HG02623 (cell line): ENCODE results near the gene ALDH4A1.

Experiments
- ATAC-seq: cut with Tn5 transposase; IDR thresholded peaks from one replicate; pipeline ENCODE4 v1.9.1; 2021; ENCODE audit warnings: moderate library complexity; ENCODE audit not compliant: unreplicated experiment

Gene ALDH4A1

DNA sequence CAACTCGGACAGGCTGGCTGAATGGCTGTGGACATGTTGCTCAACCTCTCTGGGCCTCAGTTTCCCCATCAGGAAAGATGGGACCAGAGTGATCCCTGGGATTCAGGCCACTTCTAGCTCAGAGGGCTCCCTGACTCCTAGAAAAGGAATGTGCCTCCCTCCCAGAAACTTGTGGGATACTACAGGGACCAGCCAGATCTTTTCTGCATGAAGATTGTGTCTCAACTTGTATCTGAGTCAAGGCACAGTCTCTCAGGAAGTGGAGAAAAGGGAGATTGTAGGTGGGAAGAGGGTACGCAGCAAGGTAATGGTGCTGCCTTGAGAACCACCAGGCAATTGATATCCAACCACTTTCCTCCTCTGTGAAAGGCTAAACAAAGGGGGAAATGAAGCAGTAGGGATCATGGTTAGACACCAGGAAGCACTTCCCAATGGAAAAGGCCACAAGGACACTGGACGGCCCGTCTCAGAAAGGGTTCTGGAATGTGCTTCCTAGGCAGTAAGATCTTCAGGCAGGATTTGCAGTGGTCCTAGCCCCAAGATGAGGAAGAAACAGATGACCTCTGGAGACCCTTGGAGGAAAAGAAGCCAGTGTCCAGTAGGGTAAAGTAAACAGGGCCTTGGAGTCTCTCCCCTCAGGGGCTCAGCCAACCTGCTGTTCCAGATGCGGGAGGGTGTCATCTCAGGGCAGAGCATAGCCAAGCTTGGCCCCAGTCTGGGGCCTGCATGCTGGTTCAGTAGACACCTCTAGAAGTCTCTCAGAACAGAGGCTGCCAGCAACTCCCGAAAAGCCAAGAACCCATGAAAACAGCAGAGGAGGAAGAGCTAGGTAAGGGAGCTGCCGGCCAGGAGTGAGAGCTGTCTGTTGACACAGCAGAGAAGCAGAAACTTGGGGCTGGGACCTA, 37.3 kb upstream of the ALDH4A1 start:
- no peak for ATAC-seq

DNA sequence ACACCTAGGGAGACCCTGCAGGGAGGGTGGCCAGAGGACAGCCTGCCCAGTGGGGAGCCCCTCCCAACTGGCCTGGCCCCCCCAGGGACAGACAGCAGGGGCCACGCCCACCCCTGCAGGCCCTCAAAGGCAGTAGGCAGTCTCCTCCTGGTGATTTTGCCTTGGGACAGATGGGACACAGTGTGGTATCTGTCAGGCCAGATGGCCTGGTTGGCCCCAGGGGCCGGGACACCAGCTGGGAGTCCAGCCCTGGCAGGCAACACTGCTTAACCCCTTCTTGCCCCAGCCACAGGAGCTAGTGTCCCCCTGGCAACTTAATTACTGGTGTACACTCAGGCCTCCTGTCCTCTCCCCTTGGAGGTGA, 36.3 kb upstream of the ALDH4A1 start:
- no peak for ATAC-seq

- ATAC-seq = no peak
These were observed 35.8 kb upstream of the ALDH4A1 start for GRCh38 chr1:18938008-18938706.

DNA sequence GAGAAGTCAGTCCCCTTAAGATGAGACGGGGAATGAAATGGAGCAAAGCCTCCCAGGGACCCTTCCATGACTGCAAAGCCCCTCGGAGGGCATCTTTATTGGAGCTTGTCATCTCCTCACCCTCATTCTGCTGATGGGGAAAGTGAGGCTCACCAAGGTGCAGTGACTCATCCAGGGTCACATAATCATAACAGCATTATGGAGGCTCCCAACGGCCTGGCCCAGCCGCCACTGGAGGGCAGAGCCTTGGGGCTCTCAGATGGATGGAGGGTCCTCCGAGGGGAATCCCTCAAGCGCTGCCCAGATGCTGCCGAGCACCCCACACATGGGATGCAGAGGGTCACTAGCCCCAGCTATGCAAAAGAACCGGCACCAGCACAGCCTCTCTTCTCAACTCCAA, 35.2 kb upstream of the ALDH4A1 start:
- no peak for ATAC-seq

DNA sequence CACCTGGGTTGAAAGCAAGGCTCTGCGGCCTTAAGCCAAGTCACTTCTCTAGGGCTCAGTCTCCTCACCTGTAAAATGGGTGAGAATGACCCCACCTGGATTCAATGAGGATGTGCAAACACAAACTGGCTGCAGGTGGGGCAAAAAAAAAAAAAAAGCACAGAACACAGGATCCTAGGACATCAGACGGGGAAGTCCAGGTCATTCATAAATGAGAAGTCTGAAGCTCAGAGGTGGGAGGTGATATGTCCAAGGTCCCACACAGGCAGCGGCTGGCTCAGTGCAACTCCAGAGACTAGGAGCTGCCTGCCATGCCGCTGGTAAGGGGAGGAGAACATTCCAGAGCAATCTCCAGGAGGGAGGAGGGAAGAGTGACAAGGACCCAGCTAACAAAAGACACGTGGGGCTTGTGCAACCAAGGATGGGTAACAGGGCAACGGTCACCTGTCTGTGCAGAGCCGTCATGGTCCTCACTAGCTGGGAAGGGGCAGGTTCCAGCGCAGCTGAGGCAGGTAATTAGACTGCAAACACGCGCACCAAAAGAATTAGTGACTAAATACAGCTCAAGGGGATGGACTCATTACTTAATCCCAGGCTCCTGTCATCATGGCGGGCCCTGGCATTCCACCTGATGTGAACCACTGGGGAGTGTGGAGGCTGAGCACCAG, 34.6 kb upstream of the ALDH4A1 start:
- ATAC-seq = no peak

DNA sequence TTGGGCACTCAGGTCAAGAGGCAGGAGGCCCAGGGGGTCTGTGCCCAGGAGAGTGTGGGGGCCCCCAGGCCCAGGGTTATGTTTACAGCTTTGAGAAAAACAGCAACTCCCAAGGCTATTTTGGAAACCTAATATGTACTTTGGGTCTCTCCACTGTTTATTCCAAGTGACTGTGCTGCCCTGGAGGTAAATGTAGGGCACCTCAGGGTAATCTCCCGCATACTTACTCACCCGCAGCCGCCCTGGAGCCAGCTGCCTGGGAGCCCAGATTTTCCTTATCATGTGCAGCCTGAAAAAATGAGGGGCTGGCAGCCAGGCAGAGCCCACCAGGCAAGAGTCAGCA, 34.1 kb upstream of the ALDH4A1 start:
- no peak for ATAC-seq

DNA sequence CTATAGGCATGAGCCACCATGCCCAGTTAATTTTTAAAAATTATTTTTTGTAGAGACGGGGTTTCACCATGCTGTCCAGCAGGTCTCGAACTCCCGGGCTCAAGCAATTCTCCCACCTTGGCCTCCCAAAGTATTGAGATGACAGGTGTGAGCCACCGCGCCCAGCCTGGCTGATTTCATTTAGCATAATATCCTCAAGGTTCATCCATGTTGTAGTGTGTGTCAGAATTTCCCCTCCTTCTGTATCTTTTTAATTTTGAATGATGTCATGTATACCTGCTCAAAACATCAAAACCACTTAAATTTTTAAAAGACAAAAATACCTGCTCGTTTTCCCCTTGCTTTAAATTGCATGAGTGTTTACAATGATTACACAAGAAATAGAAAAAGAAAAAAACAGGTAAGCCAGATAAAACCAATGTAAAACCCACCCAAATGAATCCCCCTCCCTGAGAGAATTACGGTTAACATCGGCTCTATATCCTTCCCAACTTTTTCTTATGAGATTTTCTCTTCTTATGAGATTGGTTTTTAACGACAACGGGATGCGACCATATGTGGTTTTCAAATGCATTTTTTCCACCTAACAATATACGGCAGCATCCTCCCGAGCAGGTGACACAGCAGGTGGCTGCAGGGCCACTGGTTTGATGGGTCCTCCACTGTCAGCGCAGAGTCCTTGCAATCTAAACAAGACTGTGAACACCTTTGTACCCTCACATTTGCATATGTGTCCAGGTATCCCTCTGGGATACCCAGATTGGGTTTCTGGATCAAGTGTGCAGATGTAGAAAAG, 32.0 kb upstream of the ALDH4A1 start:
- ATAC-seq = no peak

- no peak for ATAC-seq
These were observed 30.5 kb upstream of the ALDH4A1 start for GRCh38 chr1:18932879-18933278.

DNA sequence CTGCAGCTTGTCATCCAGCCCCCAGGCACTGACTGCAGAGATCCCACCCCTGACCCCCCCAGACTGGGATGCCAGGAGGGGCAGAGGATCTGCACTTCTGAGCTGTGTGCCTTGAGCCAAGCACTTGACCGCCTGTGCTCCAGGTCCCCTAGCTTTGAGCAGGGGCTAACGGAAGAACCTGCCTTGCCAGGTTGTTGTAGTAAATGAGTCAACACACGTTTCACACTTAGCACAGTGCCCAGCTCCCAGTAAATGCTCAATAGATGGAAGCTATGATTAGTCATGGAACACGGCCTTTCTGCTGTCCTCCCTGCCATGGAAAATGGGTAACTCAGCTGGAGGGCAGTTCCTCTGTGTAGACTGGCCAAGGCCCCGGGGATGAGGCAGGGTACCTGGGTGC, 30.0 kb upstream of the ALDH4A1 start:
- no peak for ATAC-seq

GRCh38 chr1:18931730-18932129, 29.4 kb upstream of the ALDH4A1 start:
- no peak for ATAC-seq

GRCh38 chr1:18929686-18930085, 27.3 kb upstream of the ALDH4A1 start:
- no peak for ATAC-seq

- no peak for ATAC-seq
These were observed 26.6 kb upstream of the ALDH4A1 start for GRCh38 chr1:18928985-18929384.

- ATAC-seq = no peak
These were observed 26.1 kb upstream of the ALDH4A1 start for GRCh38 chr1:18928406-18928805.

DNA sequence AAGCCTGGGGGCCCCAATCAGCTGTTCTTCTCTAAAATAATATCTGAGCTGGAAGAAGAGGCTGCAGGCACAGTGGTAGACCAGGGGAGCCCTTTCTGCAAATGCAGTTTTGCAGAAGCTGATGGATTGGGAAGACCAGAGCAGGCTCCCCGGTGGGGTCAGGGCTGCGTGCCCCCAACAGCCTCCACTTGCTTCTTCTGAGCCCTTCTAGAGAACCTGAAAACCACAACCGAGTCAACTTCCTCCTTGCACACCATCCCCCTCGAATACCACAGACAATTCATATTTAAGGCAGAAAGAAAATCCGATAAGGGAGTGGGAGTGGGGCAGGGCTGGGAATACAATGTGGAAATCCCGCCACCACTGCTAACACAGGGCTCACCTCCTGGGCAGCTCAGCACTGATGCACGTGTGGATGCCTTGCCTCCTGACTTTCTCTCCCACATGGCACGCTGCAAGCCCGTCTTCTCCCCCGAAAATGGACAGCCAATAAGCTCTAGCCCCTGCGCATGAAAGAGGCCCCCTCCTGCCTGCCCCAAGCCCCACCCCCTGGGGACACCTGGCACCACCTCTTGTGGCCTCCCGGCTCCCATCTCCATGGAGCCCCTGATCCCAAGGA, 25.4 kb upstream of the ALDH4A1 start:
- ATAC-seq = no peak

GRCh38 chr1:18927082-18927653, 24.8 kb upstream of the ALDH4A1 start:
- no peak for ATAC-seq

DNA sequence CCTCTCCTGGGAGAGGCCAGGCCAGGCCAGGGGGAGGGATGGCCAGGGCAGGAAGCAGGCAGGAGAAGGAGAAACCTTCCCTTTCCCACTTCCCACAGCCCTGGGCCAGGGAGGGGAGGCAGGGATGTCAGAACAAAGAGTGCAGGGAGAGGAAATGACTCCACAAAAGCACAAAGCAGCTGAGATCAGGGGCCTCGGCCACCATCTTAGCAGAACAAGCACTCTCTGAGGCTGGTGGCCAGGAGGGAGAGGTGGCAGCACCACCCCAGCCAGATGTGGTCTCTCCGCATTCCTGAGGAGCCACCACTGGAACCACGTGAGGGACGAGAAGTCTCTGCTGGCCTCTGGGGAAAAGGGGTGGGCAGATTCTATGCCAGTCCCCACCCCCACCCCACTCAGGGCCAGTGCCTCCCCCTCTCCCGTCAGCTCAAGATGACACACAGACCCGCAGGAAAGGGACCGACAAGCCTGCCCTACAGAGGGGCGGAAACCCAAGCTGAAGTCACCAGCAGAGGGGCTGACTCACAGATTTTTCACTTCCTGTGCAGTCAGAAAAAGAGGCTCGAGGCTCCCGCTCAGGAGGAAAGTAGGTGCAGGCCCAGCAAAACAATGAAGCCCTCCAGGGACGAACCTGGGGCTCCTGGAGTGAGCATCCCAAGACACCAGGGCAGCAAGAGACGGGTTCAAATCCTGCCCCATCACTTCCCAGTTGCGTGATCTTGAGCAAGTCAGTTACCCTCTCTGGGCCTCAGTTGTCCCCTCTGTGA, 24.1 kb upstream of the ALDH4A1 start:
- ATAC-seq = no peak

- ATAC-seq = no peak
These were observed 22.9 kb upstream of the ALDH4A1 start for GRCh38 chr1:18925279-18925678.

- ATAC-seq = no peak
These were observed 21.9 kb upstream of the ALDH4A1 start for GRCh38 chr1:18924221-18924691.

- ATAC-seq = no peak
These were observed 21.4 kb upstream of the ALDH4A1 start for GRCh38 chr1:18923756-18924211.
